GM12878 (cell line): Measurements from ENCODE around the gene MS4A4E. TPM values are rescaled to one million over a fixed set of nuclear protein-coding genes. Genes with fewer than 3 reads are reported as not detected.

Experiments used
- ATAC-seq: fragments of 200-7000 bp; cut with Tn5 transposase; 3 replicates; pipeline ENCODE4 v1.9.1; 2020; ENCODE audit warnings: mild to moderate bottlenecking, moderate library complexity
- BruUV-seq: library from RNA; stranded (reverse); fragments of 400-500 nt; replicated peaks from 2 replicates; lab custom pipeline; 2021; lab: Mats Ljungman, UMichigan
- CTCF ChIA-PET: fragments of 300-600 bp; sonication (Branson Sonifier 250); formaldehyde crosslinking; extraction: SDS; loops from one replicate; lab custom pipeline; 2021; ENCODE audit warnings: inconsistent platforms; lab: Yijun Ruan, JAX
- POLR2A ChIA-PET: fragments of 350-600 bp; formaldehyde crosslinking; extraction: SDS; loops from one replicate; lab custom pipeline; 2021; ENCODE audit warnings: inconsistent platforms; lab: Charles Lee
- RAD21 ChIA-PET: fragments of 300-600 bp; sonication (Branson Sonifier 250); formaldehyde crosslinking; loops from one replicate; lab custom pipeline; 2023; ENCODE audit warnings: antibody characterized with exemption; ENCODE audit not compliant: unreplicated experiment; lab: Charles Lee
- SMC1A ChIA-PET: fragments of 300-600 bp; sonication (Branson Sonifier 250); formaldehyde crosslinking; loops from one replicate; lab custom pipeline; 2023; ENCODE audit not compliant: unreplicated experiment, uncharacterized antibody; lab: Charles Lee
- DNase-seq: peaks from one replicate; pipeline ENCODE4 v3.0.0-alpha.2; 2011; ENCODE audit warnings: low read depth, low spot score
- FAIRE-seq: peaks from 3 replicates; lab custom pipeline; 2011; peaks lifted over from hg19 to GRCh38; lab: Jason Lieb, UNC
- H2AFZ ChIP-seq: 2 replicates; pipeline ENCODE4 v1.6.0; 2011; ENCODE audit warnings: low read depth, low read length, control low read depth; ENCODE audit not compliant: control insufficient read depth
- H3K27ac ChIP-seq: 2 replicates; pipeline ENCODE4 v1.5.1; 2011; ENCODE audit warnings: control low read depth; ENCODE audit not compliant: control insufficient read depth, insufficient read depth
- H3K27me3 ChIP-seq, 2 experiments: replicated peaks in 1 of 2; 2 replicates each; pipeline versions ENCODE4 v1.6.0 to v1.6.1; 2011; ENCODE audit warnings: low read length in 1 of 2; ENCODE audit not compliant: control insufficient read depth in 2 of 2, insufficient read depth in 2 of 2
- H3K36me3 ChIP-seq, 2 experiments: 2 replicates each; pipeline ENCODE4 v1.5.1; 2011; ENCODE audit warnings: low read length in 1 of 2; ENCODE audit not compliant: control insufficient read depth in 2 of 2, insufficient read depth in 2 of 2
- H3K4me1 ChIP-seq: 2 replicates; pipeline ENCODE4 v1.6.1; 2011; ENCODE audit warnings: mild to moderate bottlenecking, low read length, moderate library complexity, mixed read lengths; ENCODE audit not compliant: control insufficient read depth, insufficient read depth
- H3K4me2 ChIP-seq: 2 replicates; pipeline ENCODE4 v1.6.0; 2011; ENCODE audit warnings: control low read depth; ENCODE audit not compliant: control insufficient read depth, insufficient read depth
- H3K4me3 ChIP-seq: fragments of 200-600 bp; sonication (generic); 2 replicates; pipeline ENCODE4 v1.5.1; 2016
- H3K79me2 ChIP-seq: 2 replicates; pipeline ENCODE4 v1.6.0; 2011; ENCODE audit warnings: low read length; ENCODE audit not compliant: control insufficient read depth, insufficient read depth
- H3K9ac ChIP-seq: 2 replicates; pipeline ENCODE4 v1.8.0; 2011; ENCODE audit warnings: low read length, control low read depth, mixed read lengths; ENCODE audit not compliant: control insufficient read depth, insufficient read depth
- H3K9me3 ChIP-seq: replicated peaks from 3 replicates; pipeline ENCODE4 v1.5.1; 2011; ENCODE audit warnings: mild to moderate bottlenecking, low read length; ENCODE audit not compliant: control insufficient read depth, insufficient read depth
- H4K20me1 ChIP-seq: 2 replicates; pipeline ENCODE4 v1.6.0; 2011; ENCODE audit not compliant: control insufficient read depth, insufficient read depth
- CBX5 ChIP-seq: sonication (generic); IDR thresholded peaks from 2 replicates; pipeline ENCODE4 v1.6.1; 2016; ENCODE audit warnings: low read depth, moderate library complexity, mild to moderate bottlenecking, inconsistent platforms
- HDAC2 ChIP-seq: fragments of 200-600 bp; sonication (generic); IDR thresholded peaks from 2 replicates; pipeline ENCODE4 v1.6.1; 2017
- RCOR1 ChIP-seq: conservative IDR thresholded peaks from 2 replicates; pipeline ENCODE4 v1.6.1; 2012; ENCODE audit warnings: low read depth, low read length, improper control_type of control experiment
- RUNX3 ChIP-seq: IDR thresholded peaks from 2 replicates; pipeline ENCODE4 v1.6.1; 2012; ENCODE audit warnings: low read length, inconsistent platforms
- SPI1 ChIP-seq: IDR thresholded peaks from 2 replicates; pipeline ENCODE4 v1.6.1; 2011; ENCODE audit warnings: low read depth, mild to moderate bottlenecking, low read length, moderate library complexity, borderline replicate concordance; ENCODE audit not compliant: insufficient read depth
- YY1 ChIP-seq: IDR thresholded peaks from 2 replicates; pipeline ENCODE4 v1.6.1; 2011; ENCODE audit warnings: low read depth, mild to moderate bottlenecking, low read length
- WGBS: methylation state at CpG from one replicate; pipeline ENCODE4 v1.1.6; 2016; ENCODE audit warnings: low lambda C conversion rate; ENCODE audit not compliant: insufficient replicate concordance, insufficient coverage; ENCODE audit errors: missing lambda C conversion rate; 5-methylcytosine and 5-hydroxymethylcytosine counted together
- in situ Hi-C: fragments of 300-500 bp; cut with MboI; formaldehyde crosslinking; loops from 9 replicates; pipeline ENCODE4 v1.14.3; 2018; ENCODE audit warnings: mixed read lengths
- intact Hi-C: fragments of 100-400 bp; cut with micrococcal nuclease; formaldehyde crosslinking; loops from one replicate; pipeline ENCODE4 v1.14.2; 2022; ENCODE audit not compliant: unreplicated experiment
- polyA plus RNA-seq, 11 experiments: library from polyadenylated mRNA; depleted of rRNA in 4 of 11; unstranded in 6 of 11; stranded (reverse) in 5 of 11; fragments of >200 nt; fragmentation: Nextera tagmentation in 4 of 11; fragmentation: Illumina TruSeq in 1 of 11; extraction: Ambion mirVana in 4 of 11; extraction: Trizol in 1 of 11; gene quantifications; 1 replicate in 1 of 11; 2 replicates in 10 of 11; pipeline versions ENCODE4 v1.2.1 to v1.2.3, GENCODE V29; 2011 to 2016; ENCODE audit warnings: inconsistent platforms in 2 of 11, missing spikeins in 2 of 11, low read depth in 1 of 11
- total RNA-seq, 4 experiments: library from RNA; depleted of rRNA in 3 of 4; stranded (reverse); fragments of >200 nt in 3 of 4; fragmentation: Illumina TruSeq in 1 of 4; extraction: Trizol in 1 of 4; gene quantifications; 2 replicates each; pipeline versions ENCODE4 v1.2.1 to v1.2.3, GENCODE V29; 2013 to 2021
- TF ChIP-seq, protein P1 (sequence below): fragments of 450-650 bp; formaldehyde crosslinking; IDR thresholded peaks from 2 replicates; pipeline ENCODE4 v1.5.0; 2022; ENCODE audit warnings: mild to moderate bottlenecking, missing genetic modification characterization

MS4A4E gene
- total and polyA plus RNA-seq, 10 of the 15 experiments (the other 5 are each of a cell fraction or from before 2014, with no cell fraction given) = 0.06 to 0.92 (median 0.45) TPM; not detected in 3

DNA sequence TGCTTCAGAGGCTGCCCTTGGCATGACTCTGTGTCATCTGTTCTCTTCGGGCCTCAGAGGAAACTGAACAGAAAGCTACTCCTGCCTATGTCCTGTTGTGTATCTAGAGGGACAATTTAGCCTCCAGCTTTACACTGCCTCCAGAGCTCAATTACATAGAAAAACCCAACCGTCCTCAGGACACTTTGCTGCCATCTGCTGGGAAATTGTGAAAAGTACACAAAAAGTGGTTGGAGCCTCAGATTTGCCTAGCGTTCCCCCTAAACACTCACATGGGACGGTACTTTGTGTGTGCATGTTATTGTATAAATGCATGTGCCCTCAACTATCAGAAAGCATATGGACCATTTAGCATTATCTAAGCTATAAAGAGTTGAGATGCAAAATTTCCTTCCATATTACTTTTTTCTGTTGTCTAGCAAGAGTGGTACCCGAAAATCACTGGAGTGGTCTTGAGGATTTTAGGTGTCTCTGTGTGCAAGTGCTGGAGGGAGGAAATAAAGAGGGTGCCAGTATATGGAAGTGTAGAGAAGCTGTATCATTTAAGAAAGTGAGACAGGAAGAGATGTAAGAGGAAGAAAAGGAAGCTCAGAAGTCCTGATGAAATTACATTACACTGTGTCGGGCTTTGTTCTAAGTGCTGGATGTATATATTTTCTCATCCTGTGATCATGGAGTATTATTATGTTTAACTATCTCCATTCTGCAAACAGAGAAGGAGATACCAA lies 8.7 kb upstream of the MS4A4E start (continued):
- TF ChIP-seq RUNX3 (peak; percentile 47; the same call in 1 of the 2 replicates), YY1 (0 out of 2 replicates have a peak, but pooled peaks have one; percentile 38)
- TF ChIP-seq, protein P1, sequence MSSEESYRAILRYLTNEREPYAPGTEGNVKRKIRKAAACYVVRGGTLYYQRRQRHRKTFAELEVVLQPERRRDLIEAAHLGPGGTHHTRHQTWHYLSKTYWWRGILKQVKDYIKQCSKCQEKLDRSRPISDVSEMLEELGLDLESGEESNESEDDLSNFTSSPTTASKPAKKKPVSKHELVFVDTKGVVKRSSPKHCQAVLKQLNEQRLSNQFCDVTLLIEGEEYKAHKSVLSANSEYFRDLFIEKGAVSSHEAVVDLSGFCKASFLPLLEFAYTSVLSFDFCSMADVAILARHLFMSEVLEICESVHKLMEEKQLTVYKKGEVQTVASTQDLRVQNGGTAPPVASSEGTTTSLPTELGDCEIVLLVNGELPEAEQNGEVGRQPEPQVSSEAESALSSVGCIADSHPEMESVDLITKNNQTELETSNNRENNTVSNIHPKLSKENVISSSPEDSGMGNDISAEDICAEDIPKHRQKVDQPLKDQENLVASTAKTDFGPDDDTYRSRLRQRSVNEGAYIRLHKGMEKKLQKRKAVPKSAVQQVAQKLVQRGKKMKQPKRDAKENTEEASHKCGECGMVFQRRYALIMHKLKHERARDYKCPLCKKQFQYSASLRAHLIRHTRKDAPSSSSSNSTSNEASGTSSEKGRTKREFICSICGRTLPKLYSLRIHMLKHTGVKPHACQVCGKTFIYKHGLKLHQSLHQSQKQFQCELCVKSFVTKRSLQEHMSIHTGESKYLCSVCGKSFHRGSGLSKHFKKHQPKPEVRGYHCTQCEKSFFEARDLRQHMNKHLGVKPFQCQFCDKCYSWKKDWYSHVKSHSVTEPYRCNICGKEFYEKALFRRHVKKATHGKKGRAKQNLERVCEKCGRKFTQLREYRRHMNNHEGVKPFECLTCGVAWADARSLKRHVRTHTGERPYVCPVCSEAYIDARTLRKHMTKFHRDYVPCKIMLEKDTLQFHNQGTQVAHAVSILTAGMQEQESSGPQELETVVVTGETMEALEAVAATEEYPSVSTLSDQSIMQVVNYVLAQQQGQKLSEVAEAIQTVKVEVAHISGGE = no peak
- TF ChIP-seq, all 136 proteins: peak for 8

DNA sequence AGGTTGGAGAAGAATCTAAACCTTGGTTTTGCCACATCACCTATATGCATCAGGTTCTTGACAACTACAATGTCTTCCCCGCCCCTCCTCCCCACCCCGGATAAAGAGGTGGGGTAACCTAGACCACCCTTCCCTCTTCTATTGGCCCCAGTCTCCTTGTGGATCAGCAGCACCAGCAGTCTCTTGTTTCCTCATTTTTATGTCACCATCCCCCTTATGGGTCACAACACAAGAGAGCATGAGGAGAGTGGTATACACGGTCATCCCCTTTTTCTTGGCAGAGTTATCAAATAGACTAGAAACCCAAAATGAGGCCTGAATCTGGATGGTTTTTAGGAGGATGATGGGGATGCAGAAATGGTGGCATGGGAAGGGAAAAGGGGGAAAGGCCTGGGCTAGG lies 1.2 kb downstream of the MS4A4E start:
- ChIA-PET POLR2A (no interaction called here), CTCF (no interaction called here), SMC1A (interaction anchor here (1.3 to 1.4 kb wide), 2 partner anchors 10 to 31 kb away, joined by 3 to 5 read pairs; no protein-coding TSS in a partner anchor), RAD21 (no interaction called here)
- Histone ChIP-seq H3K27me3 (no peaks in the 10 kb centered on the region), H3K4me3 (no peak overlapping the region), H3K4me2 (no peak overlapping the region), H3K27ac (no peak overlapping the region), H3K9ac (no peak overlapping the region), H3K4me1 (no peaks in the 10 kb centered on the region), H3K79me2 (no peaks in the 10 kb centered on the region), H4K20me1 (no peaks in the 10 kb centered on the region), H3K9me3 (no peaks in the 10 kb centered on the region), H2AFZ (no peak overlapping the region), H3K36me3 (no peaks in the 10 kb centered on the region)
- BruUV-seq = no TSS peak
- in situ Hi-C loops (no loop called here), intact Hi-C loops (no loop called here)
- no peak for FAIRE-seq
- TF ChIP-seq HDAC2 = no peak
- TF ChIP-seq CBX5 = no peak
- no peak for TF ChIP-seq RCOR1
- no peak for TF ChIP-seq SPI1
- no peak for ATAC-seq
- WGBS = 33% methylated on average over 3 of the region's 3 CpGs
- DNase-seq = no peak
